Karpas-422 (cell line): Measurements from ENCODE around the gene PPP1R14C. TPM values are rescaled to one million over a fixed set of nuclear protein-coding genes. Genes with fewer than 3 reads are reported as not detected.
A peak's percentile ranks its signal among the peaks of the same experiment; 100 is the strongest.

Experiments
- DNase-seq: peaks from one replicate; pipeline ENCODE4 v3.0.0-alpha.2; 2015
- H2AFZ ChIP-seq: fragments of 200-600 bp; sonication (generic); 2 replicates; pipeline ENCODE4 v1.6.1; 2014; ENCODE audit warnings: antibody characterized with exemption, low read length, mixed read lengths
- H3K27ac ChIP-seq: fragments of 200-600 bp; sonication (generic); 2 replicates; pipeline ENCODE4 v1.5.1; 2014; ENCODE audit warnings: mild to moderate bottlenecking, low read length, moderate library complexity
- H3K27me3 ChIP-seq: fragments of 200-600 bp; sonication (generic); 2 replicates; pipeline ENCODE4 v1.6.1; 2014; ENCODE audit warnings: low read length, mixed read lengths
- H3K36me3 ChIP-seq: fragments of 200-600 bp; sonication (generic); 2 replicates; pipeline ENCODE4 v1.6.1; 2014; ENCODE audit warnings: low read length, mixed read lengths; ENCODE audit not compliant: insufficient read depth
- H3K4me1 ChIP-seq: fragments of 200-600 bp; sonication (generic); 2 replicates; pipeline ENCODE4 v1.6.1; 2014; ENCODE audit warnings: mild to moderate bottlenecking, low read length, mixed read lengths
- H3K4me2 ChIP-seq: fragments of 200-600 bp; sonication (generic); 2 replicates; pipeline ENCODE4 v1.6.1; 2014; ENCODE audit warnings: low read length, low read depth, mild to moderate bottlenecking; ENCODE audit not compliant: poor library complexity, severe bottlenecking
- H3K4me3 ChIP-seq: fragments of 200-600 bp; sonication (generic); 2 replicates; pipeline ENCODE4 v1.5.1; 2014; ENCODE audit warnings: mild to moderate bottlenecking, antibody characterized with exemption, low read length, mixed read lengths
- H3K79me2 ChIP-seq: fragments of 200-600 bp; sonication (generic); 2 replicates; pipeline ENCODE4 v1.6.1; 2014; ENCODE audit warnings: mild to moderate bottlenecking, low read length, mixed read lengths
- H3K9ac ChIP-seq: fragments of 200-600 bp; sonication (generic); 2 replicates; pipeline ENCODE4 v1.6.0; 2014; ENCODE audit warnings: low read length
- H3K9me2 ChIP-seq: fragments of 200-600 bp; sonication (generic), shearing (Covaris generic); replicated peaks from 2 replicates; pipeline ENCODE4 v1.6.0; 2014; ENCODE audit warnings: mild to moderate bottlenecking, low read length, moderate library complexity; ENCODE audit not compliant: insufficient read depth
- H3K9me3 ChIP-seq: fragments of 300-700, 200-600 bp; sonication (generic); 2 replicates; pipeline ENCODE4 v1.6.1; 2014; ENCODE audit warnings: low read length, mixed read lengths
- H4K20me1 ChIP-seq: fragments of 200-600 bp; sonication (generic); 2 replicates; pipeline ENCODE4 v1.6.1; 2014; ENCODE audit warnings: mild to moderate bottlenecking, antibody characterized with exemption, low read length, low read depth; ENCODE audit not compliant: insufficient read depth
- total RNA-seq: library from RNA; depleted of rRNA; stranded (reverse); fragments of >200 nt; shearing (Covaris generic); gene quantifications from 2 replicates; pipeline ENCODE4 v1.2.3, GENCODE V29; 2014; ENCODE audit warnings: low replicate concordance

Gene PPP1R14C
- total RNA-seq, 1 experiment from 2014 or later: not detected

- DNase-seq: no peak
- H2AFZ ChIP-seq: no peak overlapping the region
- peaks cover 15% of the 10 kb centered on the region for H3K4me1 ChIP-seq
- H3K4me2 ChIP-seq: no peak overlapping the region
- H3K27ac ChIP-seq: no peak overlapping the region
- H3K4me3 ChIP-seq: no peak overlapping the region
- H3K9me3 ChIP-seq: no peaks in the 10 kb centered on the region
- no peaks in the 10 kb centered on the region for H4K20me1 ChIP-seq
- H3K79me2 ChIP-seq: no peaks in the 10 kb centered on the region
- no peaks in the 10 kb centered on the region for H3K27me3 ChIP-seq
- no peak overlapping the region for H3K9ac ChIP-seq
- H3K9me2 ChIP-seq: no peaks in the 10 kb centered on the region
- no peaks in the 10 kb centered on the region for H3K36me3 ChIP-seq
These were observed 661 bp upstream of the PPP1R14C start for GRCh38 chr6:150142097-150142669.

- Histone ChIP-seq H3K4me2 (no peak overlapping the region), H3K27ac (no peak overlapping the region)
These were observed 861 bp downstream of the PPP1R14C start for GRCh38 chr6:150143516-150144293.

GRCh38 chr6:150144294-150144868 lies 1.5 kb downstream of the PPP1R14C start:
- Histone ChIP-seq H3K9me3 (no peaks in the 10 kb centered on the region), H3K36me3 (no peaks in the 10 kb centered on the region), H3K9ac (no peak overlapping the region), H3K27me3 (no peaks in the 10 kb centered on the region), H3K79me2 (no peaks in the 10 kb centered on the region), H4K20me1 (no peaks in the 10 kb centered on the region), H3K4me2 (no peak overlapping the region), H3K9me2 (no peaks in the 10 kb centered on the region), H3K4me3 (no peak overlapping the region), H3K4me1 (peaks cover 15% of the 10 kb centered on the region), H3K27ac (no peak overlapping the region), H2AFZ (no peak overlapping the region)
- DNase-seq: no peak

More at GRCh38 chr6:150143516-150144293, 861 bp downstream of the PPP1R14C start:
- no peak overlapping the region for H3K9ac ChIP-seq
- no peaks in the 10 kb centered on the region for H3K9me3 ChIP-seq
- DNase-seq: no peak
- no peak overlapping the region for H3K4me3 ChIP-seq
- no peak overlapping the region for H2AFZ ChIP-seq
- no peaks in the 10 kb centered on the region for H3K36me3 ChIP-seq
- H3K4me1 ChIP-seq: peaks cover 15% of the 10 kb centered on the region
- no peaks in the 10 kb centered on the region for H3K27me3 ChIP-seq
- H3K79me2 ChIP-seq: no peaks in the 10 kb centered on the region
- H4K20me1 ChIP-seq: no peaks in the 10 kb centered on the region
- H3K9me2 ChIP-seq: no peaks in the 10 kb centered on the region

GRCh38 chr6:150145427-150145826 lies 2.6 kb downstream of the PPP1R14C start:
- Histone ChIP-seq H3K79me2 (no peaks in the 10 kb centered on the region), H4K20me1 (no peaks in the 10 kb centered on the region), H3K4me2 (peak overlapping the region; percentile 37), H3K4me1 (peaks cover 15% of the 10 kb centered on the region), H3K9ac (no peak overlapping the region), H3K9me3 (no peaks in the 10 kb centered on the region), H3K36me3 (no peaks in the 10 kb centered on the region), H3K27ac (no peak overlapping the region), H3K27me3 (no peaks in the 10 kb centered on the region), H2AFZ (no peak overlapping the region), H3K9me2 (no peaks in the 10 kb centered on the region), H3K4me3 (no peak overlapping the region)
- no peak for DNase-seq

GRCh38 chr6:150145830-150146229 lies 3.0 kb downstream of the PPP1R14C start:
- no peak overlapping the region for H3K27ac ChIP-seq
- no peaks in the 10 kb centered on the region for H3K9me2 ChIP-seq
- H4K20me1 ChIP-seq: no peaks in the 10 kb centered on the region
- peaks cover 15% of the 10 kb centered on the region for H3K4me1 ChIP-seq
- H3K36me3 ChIP-seq: no peaks in the 10 kb centered on the region
- DNase-seq: no peak
- H3K4me3 ChIP-seq: no peak overlapping the region
- no peak overlapping the region for H3K9ac ChIP-seq
- H3K9me3 ChIP-seq: no peaks in the 10 kb centered on the region
- no peak overlapping the region for H2AFZ ChIP-seq
- H3K4me2 ChIP-seq: peak overlapping the region; percentile 37
- no peaks in the 10 kb centered on the region for H3K79me2 ChIP-seq
- no peaks in the 10 kb centered on the region for H3K27me3 ChIP-seq

DNA sequence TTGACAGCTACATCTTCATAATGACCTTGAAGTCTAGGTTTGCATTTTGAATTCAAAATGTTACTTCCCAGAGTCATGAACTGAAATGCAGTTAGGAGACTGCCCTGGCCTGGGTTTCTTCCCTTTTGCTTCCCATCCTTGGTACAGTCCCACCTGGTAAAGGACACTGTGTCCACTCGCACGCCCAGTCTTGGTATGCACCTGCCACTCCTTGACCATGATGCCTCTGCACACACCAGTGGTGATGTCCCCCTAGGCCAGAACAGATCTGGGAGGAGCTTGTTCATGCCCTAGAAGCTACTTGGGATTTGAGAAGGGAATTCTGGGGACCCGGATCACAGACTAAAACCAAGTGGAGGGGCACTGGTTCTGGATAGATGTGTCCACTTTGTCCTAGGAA lies 3.6 kb downstream of the PPP1R14C start:
- Histone ChIP-seq H3K4me2 (no peak overlapping the region), H2AFZ (no peak overlapping the region), H3K27me3 (no peaks in the 10 kb centered on the region), H3K36me3 (no peaks in the 10 kb centered on the region), H3K9ac (no peak overlapping the region), H3K79me2 (no peaks in the 10 kb centered on the region), H3K4me1 (peaks cover 15% of the 10 kb centered on the region), H3K9me2 (no peaks in the 10 kb centered on the region), H3K9me3 (no peaks in the 10 kb centered on the region), H4K20me1 (no peaks in the 10 kb centered on the region), H3K4me3 (no peak overlapping the region), H3K27ac (no peak overlapping the region)
- DNase-seq: no peak

DNA sequence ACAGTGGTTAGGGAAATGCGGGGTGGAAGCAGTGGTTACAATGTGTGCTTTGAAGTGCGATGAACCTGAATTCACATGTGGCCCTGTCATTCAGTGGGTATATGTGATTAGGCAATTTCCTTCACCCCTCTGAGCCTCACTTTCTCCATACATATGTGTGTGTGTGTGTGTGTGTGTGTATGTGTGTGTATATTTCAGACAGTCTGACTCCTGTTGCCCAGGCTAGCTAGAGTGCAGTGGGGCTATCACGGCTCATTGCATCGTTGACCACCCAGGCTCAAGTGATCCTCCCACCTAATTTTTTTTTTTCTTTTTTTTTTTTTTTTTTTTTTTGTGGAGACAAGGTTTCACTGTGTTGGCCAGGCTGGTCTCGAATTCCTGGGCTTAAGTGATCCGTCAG lies 6.3 kb downstream of the PPP1R14C start:
- Histone ChIP-seq H3K27ac (no peak overlapping the region), H3K9ac (no peak overlapping the region), H4K20me1 (no peaks in the 10 kb centered on the region), H3K9me2 (no peaks in the 10 kb centered on the region), H3K27me3 (no peaks in the 10 kb centered on the region), H3K36me3 (no peaks in the 10 kb centered on the region), H3K4me2 (no peak overlapping the region), H2AFZ (no peak overlapping the region), H3K4me3 (no peak overlapping the region), H3K9me3 (no peaks in the 10 kb centered on the region), H3K4me1 (peaks cover 15% of the 10 kb centered on the region), H3K79me2 (no peaks in the 10 kb centered on the region)
- DNase-seq: no peak

DNA sequence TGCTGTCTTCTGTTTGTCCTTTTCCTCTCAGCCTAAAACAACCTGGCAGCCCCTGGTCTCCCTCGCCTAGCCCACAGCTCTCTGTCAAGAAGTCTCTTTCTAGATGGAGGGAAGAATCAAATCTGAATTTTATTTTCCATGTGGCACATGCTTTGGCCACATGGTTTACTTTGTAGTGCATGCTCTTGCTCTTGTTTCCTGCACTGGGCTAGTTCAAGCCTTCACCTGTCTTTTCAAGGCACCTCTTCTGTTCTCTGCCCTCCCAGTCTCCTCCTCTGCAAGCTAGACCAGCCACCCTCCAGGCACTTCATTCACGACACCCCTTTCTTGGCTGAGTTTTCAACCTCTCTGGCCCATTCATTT lies 7.6 kb downstream of the PPP1R14C start:
- no peak overlapping the region for H3K4me3 ChIP-seq
- no peaks in the 10 kb centered on the region for H3K79me2 ChIP-seq
- no peak for DNase-seq
- peaks cover 11% of the 10 kb centered on the region for H3K4me1 ChIP-seq
- no peaks in the 10 kb centered on the region for H3K36me3 ChIP-seq
- H3K27me3 ChIP-seq: no peaks in the 10 kb centered on the region
- no peak overlapping the region for H2AFZ ChIP-seq
- no peak overlapping the region for H3K9ac ChIP-seq
- H4K20me1 ChIP-seq: no peaks in the 10 kb centered on the region
- no peak overlapping the region for H3K27ac ChIP-seq
- no peaks in the 10 kb centered on the region for H3K9me2 ChIP-seq
- H3K9me3 ChIP-seq: no peaks in the 10 kb centered on the region
- no peak overlapping the region for H3K4me2 ChIP-seq
